A673 (cell line): Measurements from ENCODE around the gene RAD23B. TPM values are rescaled to one million over a fixed set of nuclear protein-coding genes. Genes with fewer than 3 reads are reported as not detected.

Experiments
- BruUV-seq: library from RNA; stranded (reverse); fragments of 400-500 nt; replicated peaks from 2 replicates; lab custom pipeline; 2021; lab: Mats Ljungman, UMichigan
- CTCF ChIA-PET: fragments of 300-600 bp; sonication (Branson Sonifier 250); formaldehyde crosslinking; loops from one replicate; lab custom pipeline; 2022; ENCODE audit warnings: antibody characterized with exemption; lab: Charles Lee
- POLR2A ChIA-PET: fragments of 300-600 bp; sonication (Branson Sonifier 250); formaldehyde crosslinking; loops from one replicate; lab custom pipeline; 2022; ENCODE audit warnings: antibody characterized with exemption; ENCODE audit not compliant: low non-redundant PET; lab: Charles Lee
- DNase-seq: peaks from one replicate; pipeline ENCODE4 v3.0.0-alpha.2; 2015; ENCODE audit warnings: low spot score
- H3K27ac ChIP-seq: fragments of 200-600 bp; sonication (generic); 2 replicates; pipeline ENCODE4 v1.5.1; 2016; ENCODE audit warnings: mixed run types, low read depth, mild to moderate bottlenecking, mixed read lengths, antibody characterized with exemption, low read length; ENCODE audit not compliant: poor library complexity, severe bottlenecking
- H3K27me3 ChIP-seq: fragments of 200-600 bp; sonication (generic); replicated peaks from 2 replicates; pipeline ENCODE4 v1.6.1; 2017; ENCODE audit warnings: mixed run types, low read depth, mild to moderate bottlenecking, mixed read lengths, antibody characterized with exemption, low read length; ENCODE audit not compliant: insufficient read depth, poor library complexity
- H3K36me3 ChIP-seq: fragments of 200-600 bp; sonication (generic); 2 replicates; pipeline ENCODE4 v1.6.1; 2016; ENCODE audit warnings: mixed run types, mild to moderate bottlenecking, mixed read lengths, antibody characterized with exemption, low read length; ENCODE audit not compliant: insufficient read depth, poor library complexity, severe bottlenecking
- H3K4me1 ChIP-seq: fragments of 200-600 bp; sonication (generic); 2 replicates; pipeline ENCODE4 v1.6.1; 2017; ENCODE audit warnings: mixed run types, mild to moderate bottlenecking, mixed read lengths, antibody characterized with exemption, low read length; ENCODE audit not compliant: insufficient read depth, poor library complexity, severe bottlenecking
- H3K4me3 ChIP-seq: fragments of 200-600 bp; sonication (generic); 2 replicates; pipeline ENCODE4 v1.5.1; 2016; ENCODE audit warnings: low read depth, mixed run types, mild to moderate bottlenecking, mixed read lengths, low read length; ENCODE audit not compliant: poor library complexity, severe bottlenecking
- H3K9me3 ChIP-seq: fragments of 200-600 bp; sonication (generic); 2 replicates; pipeline ENCODE4 v1.6.1; 2016; ENCODE audit warnings: mixed run types, low read depth, mild to moderate bottlenecking, mixed read lengths, antibody characterized with exemption, low read length; ENCODE audit not compliant: poor library complexity, severe bottlenecking
- CTCF ChIP-seq: fragments of 300-800, 200-600 bp; sonication (generic); conservative IDR thresholded peaks from 2 replicates; pipeline ENCODE4 v1.5.1; 2017; ENCODE audit warnings: low read depth, mild to moderate bottlenecking, antibody characterized with exemption, low read length, moderate library complexity, mixed read lengths
- EZH2 ChIP-seq: fragments of 200-600 bp; sonication (generic); IDR thresholded peaks from 2 replicates; pipeline ENCODE4 v1.6.1; 2017; ENCODE audit warnings: borderline replicate concordance, low read depth, mild to moderate bottlenecking, mixed read lengths, antibody characterized with exemption, low read length; ENCODE audit not compliant: poor library complexity, severe bottlenecking
- intact Hi-C: fragments of 100-400 bp; cut with micrococcal nuclease; formaldehyde crosslinking; loops from one replicate; pipeline ENCODE4 v1.10.0; 2022; ENCODE audit not compliant: unreplicated experiment
- total RNA-seq: library from RNA; stranded (reverse); gene quantifications from 2 replicates; pipeline ENCODE4 v1.2.3, GENCODE V29; 2021

RAD23B gene
- total RNA-seq, 1 experiment from 2014 or later, result 151 TPM

- BruUV-seq, result no TSS peak
- H3K4me3 ChIP-seq, result no peak overlapping the region
- no peaks in the 10 kb centered on the region for H3K9me3 ChIP-seq
- ChIA-PET POLR2A (no interaction called here), CTCF (no interaction called here)
- H3K4me1 ChIP-seq, result no peaks in the 10 kb centered on the region
- H3K27me3 ChIP-seq, result no peaks in the 10 kb centered on the region
- intact Hi-C loops, result no loop called here
- no peak overlapping the region for H3K27ac ChIP-seq
- H3K36me3 ChIP-seq, result no peaks in the 10 kb centered on the region
- DNase-seq, result no peak
- TF ChIP-seq CTCF (no peak), EZH2 (no peak)
These were observed 78.7 kb downstream of the RAD23B start for GRCh38 chr9:107361816-107362215.

GRCh38 chr9:107363516-107364152, 80.6 kb downstream of the RAD23B start:
- Histone ChIP-seq H3K27me3 (no peaks in the 10 kb centered on the region), H3K9me3 (no peaks in the 10 kb centered on the region), H3K36me3 (no peaks in the 10 kb centered on the region), H3K4me3 (no peak overlapping the region), H3K4me1 (no peaks in the 10 kb centered on the region), H3K27ac (no peak overlapping the region)
- intact Hi-C loops, result no loop called here
- no TSS peak for BruUV-seq
- ChIA-PET CTCF (no interaction called here), POLR2A (no interaction called here)
- TF ChIP-seq CTCF, result no peak
- TF ChIP-seq EZH2, result no peak
- no peak for DNase-seq

- ChIA-PET POLR2A (no interaction called here), CTCF (no interaction called here)
- no peaks in the 10 kb centered on the region for H3K27me3 ChIP-seq
- no peak for TF ChIP-seq EZH2
- TF ChIP-seq CTCF, result no peak
- H3K27ac ChIP-seq, result no peak overlapping the region
- no TSS peak for BruUV-seq
- H3K4me1 ChIP-seq, result no peaks in the 10 kb centered on the region
- DNase-seq, result no peak
- no peaks in the 10 kb centered on the region for H3K36me3 ChIP-seq
- H3K4me3 ChIP-seq, result no peak overlapping the region
- intact Hi-C loops, result no loop called here
- no peaks in the 10 kb centered on the region for H3K9me3 ChIP-seq
These were observed 84.8 kb downstream of the RAD23B start for GRCh38 chr9:107367727-107368502.
